Activated T-helper 17 cell treated with anti-CD3 and anti-CD28 coated beads, Interleukin-2, amount 50 U/mL, for 72 hours (primary cell): Measurements from ENCODE around the gene SMC5. TPM values are rescaled to one million over a fixed set of nuclear protein-coding genes. Genes with fewer than 3 reads are reported as not detected.
"Not testable (repeated sequence)": the region's sequence is repeated elsewhere in the genome, so short reads cannot be mapped to it uniquely, and the experiment has no call there.

Experiments
- ATAC-seq: fragments of 150-1000 bp; cut with Tn5 transposase; replicated peaks from 2 replicates; pipeline ENCODE4 v1.10.0; 2021; ENCODE audit warnings: mild to moderate bottlenecking, moderate library complexity
- H3K27ac Mint-ChIP-seq: one replicate; pipeline ENCODE4 v1.8.0; 2022; ENCODE audit warnings: mixed read lengths
- H3K27me3 Mint-ChIP-seq: one replicate; pipeline ENCODE4 v1.8.0; 2022; ENCODE audit warnings: mixed read lengths
- H3K36me3 Mint-ChIP-seq: one replicate; pipeline ENCODE4 v1.8.0; 2022; ENCODE audit warnings: low read depth, mild to moderate bottlenecking, mixed read lengths
- H3K4me1 Mint-ChIP-seq: one replicate; pipeline ENCODE4 v1.8.0; 2022; ENCODE audit warnings: mixed read lengths
- H3K4me3 Mint-ChIP-seq: one replicate; pipeline ENCODE4 v1.8.0; 2022; ENCODE audit warnings: mild to moderate bottlenecking, mixed read lengths
- H3K9me3 Mint-ChIP-seq: one replicate; pipeline ENCODE4 v1.8.0; 2022; ENCODE audit warnings: mixed read lengths
- total RNA-seq, 2 donors: library from RNA; stranded (reverse); gene quantifications; one replicate each; pipeline ENCODE4 v1.2.3, GENCODE V29; 2022

SMC5 gene
- total RNA-seq, 2 donors from 2014 or later = 42.2 to 49.3 TPM

- Mint-ChIP-seq H3K36me3 (peaks cover 97% of the 10 kb centered on the region), H3K27ac (no peak overlapping the region), H3K4me1 (peaks cover 14% of the 10 kb centered on the region), H3K27me3 (no peaks in the 10 kb centered on the region), H3K4me3 (no peak overlapping the region), H3K9me3 (no peaks in the 10 kb centered on the region)
- ATAC-seq = no peak
Observed at GRCh38 chr9:70292253-70292652, 33.5 kb downstream of the SMC5 start.

- peaks cover 97% of the 10 kb centered on the region for H3K36me3 Mint-ChIP-seq
- no peak for ATAC-seq
- peaks cover 20% of the 10 kb centered on the region for H3K4me1 Mint-ChIP-seq
- no peaks in the 10 kb centered on the region for H3K27me3 Mint-ChIP-seq
- H3K9me3 Mint-ChIP-seq = no peaks in the 10 kb centered on the region
- H3K4me3 Mint-ChIP-seq = no peak overlapping the region
- no peak overlapping the region for H3K27ac Mint-ChIP-seq
Observed at GRCh38 chr9:70293214-70293613, 34.4 kb downstream of the SMC5 start.

- Mint-ChIP-seq H3K9me3 (no peaks in the 10 kb centered on the region), H3K27me3 (no peaks in the 10 kb centered on the region), H3K36me3 (peaks cover 95% of the 10 kb centered on the region), H3K27ac (no peak overlapping the region), H3K4me3 (no peak overlapping the region), H3K4me1 (peaks cover 22% of the 10 kb centered on the region)
- ATAC-seq = no peak
Observed at GRCh38 chr9:70297141-70297540, 38.4 kb downstream of the SMC5 start.

GRCh38 chr9:70298245-70298771, 39.5 kb downstream of the SMC5 start:
- no peaks in the 10 kb centered on the region for H3K27me3 Mint-ChIP-seq
- peaks cover 19% of the 10 kb centered on the region for H3K4me1 Mint-ChIP-seq
- H3K36me3 Mint-ChIP-seq = peaks cover 93% of the 10 kb centered on the region
- H3K27ac Mint-ChIP-seq = no peak overlapping the region
- H3K9me3 Mint-ChIP-seq = no peaks in the 10 kb centered on the region
- ATAC-seq = no peak
- no peak overlapping the region for H3K4me3 Mint-ChIP-seq

GRCh38 chr9:70303268-70303667, 44.5 kb downstream of the SMC5 start:
- H3K4me3 Mint-ChIP-seq = no peak overlapping the region
- H3K27ac Mint-ChIP-seq = no peak overlapping the region
- peaks cover 2% of the 10 kb centered on the region for H3K4me1 Mint-ChIP-seq
- H3K36me3 Mint-ChIP-seq = peaks cover 96% of the 10 kb centered on the region
- H3K27me3 Mint-ChIP-seq = no peaks in the 10 kb centered on the region
- H3K9me3 Mint-ChIP-seq = no peaks in the 10 kb centered on the region
- no peak for ATAC-seq

- no peak for ATAC-seq
- H3K36me3 Mint-ChIP-seq = peaks cover 96% of the 10 kb centered on the region
Observed at GRCh38 chr9:70304810-70305209, 46.0 kb downstream of the SMC5 start.

GRCh38 chr9:70315389-70315788, 56.6 kb downstream of the SMC5 start:
- ATAC-seq = no peak
- H3K36me3 Mint-ChIP-seq = peaks cover 91% of the 10 kb centered on the region
- H3K27ac Mint-ChIP-seq = no peak overlapping the region

More at GRCh38 chr9:70304810-70305209, 46.0 kb downstream of the SMC5 start:
- no peaks in the 10 kb centered on the region for H3K4me1 Mint-ChIP-seq
- no peaks in the 10 kb centered on the region for H3K9me3 Mint-ChIP-seq
- H3K4me3 Mint-ChIP-seq = no peak overlapping the region
- no peak overlapping the region for H3K27ac Mint-ChIP-seq
- no peaks in the 10 kb centered on the region for H3K27me3 Mint-ChIP-seq

GRCh38 chr9:70318002-70318401, 59.2 kb downstream of the SMC5 start:
- Mint-ChIP-seq H3K36me3 (peaks cover 90% of the 10 kb centered on the region), H3K27me3 (no peaks in the 10 kb centered on the region), H3K9me3 (no peaks in the 10 kb centered on the region), H3K4me1 (peaks cover 8% of the 10 kb centered on the region), H3K4me3 (no peak overlapping the region), H3K27ac (no peak overlapping the region)
- no peak for ATAC-seq

More at GRCh38 chr9:70315389-70315788, 56.6 kb downstream of the SMC5 start:
- no peaks in the 10 kb centered on the region for H3K9me3 Mint-ChIP-seq
- H3K4me3 Mint-ChIP-seq = no peak overlapping the region
- H3K27me3 Mint-ChIP-seq = no peaks in the 10 kb centered on the region
- peaks cover 5% of the 10 kb centered on the region for H3K4me1 Mint-ChIP-seq

GRCh38 chr9:70322096-70322495, 63.3 kb downstream of the SMC5 start:
- Mint-ChIP-seq H3K4me3 (no peak overlapping the region), H3K27ac (no peak overlapping the region), H3K4me1 (peaks cover 4% of the 10 kb centered on the region), H3K27me3 (no peaks in the 10 kb centered on the region), H3K9me3 (no peaks in the 10 kb centered on the region), H3K36me3 (peaks cover 99% of the 10 kb centered on the region)
- ATAC-seq = no peak

- H3K4me1 Mint-ChIP-seq = peaks cover 4% of the 10 kb centered on the region
- no peak overlapping the region for H3K27ac Mint-ChIP-seq
- peaks cover 99% of the 10 kb centered on the region for H3K36me3 Mint-ChIP-seq
- no peaks in the 10 kb centered on the region for H3K9me3 Mint-ChIP-seq
- ATAC-seq = peak; percentile 47
- no peaks in the 10 kb centered on the region for H3K27me3 Mint-ChIP-seq
- H3K4me3 Mint-ChIP-seq = no peak overlapping the region
Observed at GRCh38 chr9:70324963-70325362, 66.2 kb downstream of the SMC5 start.

GRCh38 chr9:70328625-70329024, 69.8 kb downstream of the SMC5 start:
- ATAC-seq, H3K4me3 Mint-ChIP-seq, H3K27ac Mint-ChIP-seq, H3K27me3 Mint-ChIP-seq, H3K9me3 Mint-ChIP-seq, H3K4me1 Mint-ChIP-seq: not testable (repeated sequence)
- peaks cover 96% of the 10 kb centered on the region for H3K36me3 Mint-ChIP-seq

- H3K27ac Mint-ChIP-seq = no peak overlapping the region
- H3K36me3 Mint-ChIP-seq = peaks cover 36% of the 10 kb centered on the region
- no peaks in the 10 kb centered on the region for H3K27me3 Mint-ChIP-seq
- H3K4me1 Mint-ChIP-seq = peaks cover 3% of the 10 kb centered on the region
- ATAC-seq = no peak
- no peaks in the 10 kb centered on the region for H3K9me3 Mint-ChIP-seq
- no peak overlapping the region for H3K4me3 Mint-ChIP-seq
Observed at GRCh38 chr9:70340572-70340971, 81.8 kb downstream of the SMC5 start.

- no peak overlapping the region for H3K4me3 Mint-ChIP-seq
- no peaks in the 10 kb centered on the region for H3K4me1 Mint-ChIP-seq
- H3K9me3 Mint-ChIP-seq = no peaks in the 10 kb centered on the region
- no peak for ATAC-seq
- peak overlapping the region; percentile 1 for H3K27ac Mint-ChIP-seq
- peaks cover 66% of the 10 kb centered on the region for H3K36me3 Mint-ChIP-seq
- H3K27me3 Mint-ChIP-seq = no peaks in the 10 kb centered on the region
Observed at GRCh38 chr9:70347046-70347445, 88.3 kb downstream of the SMC5 start.

- no peaks in the 10 kb centered on the region for H3K9me3 Mint-ChIP-seq
- no peak overlapping the region for H3K27ac Mint-ChIP-seq
- no peaks in the 10 kb centered on the region for H3K4me1 Mint-ChIP-seq
- no peak for ATAC-seq
- peaks cover 62% of the 10 kb centered on the region for H3K36me3 Mint-ChIP-seq
- H3K27me3 Mint-ChIP-seq = no peaks in the 10 kb centered on the region
- no peak overlapping the region for H3K4me3 Mint-ChIP-seq
Observed at GRCh38 chr9:70352356-70352755, 93.6 kb downstream of the SMC5 start.

GRCh38 chr9:70352802-70353201, 94.0 kb downstream of the SMC5 start:
- Mint-ChIP-seq H3K36me3 (peaks cover 57% of the 10 kb centered on the region), H3K9me3 (no peaks in the 10 kb centered on the region)

GRCh38 chr9:70355801-70356200, 97.0 kb downstream of the SMC5 start:
- Mint-ChIP-seq H3K9me3 (no peaks in the 10 kb centered on the region), H3K4me3 (no peak overlapping the region), H3K27me3 (no peaks in the 10 kb centered on the region), H3K27ac (no peak overlapping the region), H3K36me3 (peaks cover 30% of the 10 kb centered on the region), H3K4me1 (no peaks in the 10 kb centered on the region)
- no peak for ATAC-seq

More at GRCh38 chr9:70352802-70353201, 94.0 kb downstream of the SMC5 start:
- Mint-ChIP-seq H3K27me3 (no peaks in the 10 kb centered on the region), H3K4me3 (no peak overlapping the region), H3K4me1 (no peaks in the 10 kb centered on the region), H3K27ac (no peak overlapping the region)
- ATAC-seq = no peak
